Stimulated activated CD4-positive, alpha-beta T cell treated with anti-CD3 and anti-CD28 coated beads, TNF-alpha, amount 100 ng/mL, for 4 hours (primary cell): ENCODE data around the gene DYNLT3.
A peak's percentile ranks its signal among the peaks of the same experiment; 100 is the strongest.

Source experiments
- DNase-seq, 3 experiments: peaks; one replicate each; pipeline ENCODE4 v3.0.0-alpha.2; 2020; ENCODE audit warnings: low read depth in 3 of 3

The DYNLT3 gene, protein sequence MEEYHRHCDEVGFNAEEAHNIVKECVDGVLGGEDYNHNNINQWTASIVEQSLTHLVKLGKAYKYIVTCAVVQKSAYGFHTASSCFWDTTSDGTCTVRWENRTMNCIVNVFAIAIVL

DNA sequence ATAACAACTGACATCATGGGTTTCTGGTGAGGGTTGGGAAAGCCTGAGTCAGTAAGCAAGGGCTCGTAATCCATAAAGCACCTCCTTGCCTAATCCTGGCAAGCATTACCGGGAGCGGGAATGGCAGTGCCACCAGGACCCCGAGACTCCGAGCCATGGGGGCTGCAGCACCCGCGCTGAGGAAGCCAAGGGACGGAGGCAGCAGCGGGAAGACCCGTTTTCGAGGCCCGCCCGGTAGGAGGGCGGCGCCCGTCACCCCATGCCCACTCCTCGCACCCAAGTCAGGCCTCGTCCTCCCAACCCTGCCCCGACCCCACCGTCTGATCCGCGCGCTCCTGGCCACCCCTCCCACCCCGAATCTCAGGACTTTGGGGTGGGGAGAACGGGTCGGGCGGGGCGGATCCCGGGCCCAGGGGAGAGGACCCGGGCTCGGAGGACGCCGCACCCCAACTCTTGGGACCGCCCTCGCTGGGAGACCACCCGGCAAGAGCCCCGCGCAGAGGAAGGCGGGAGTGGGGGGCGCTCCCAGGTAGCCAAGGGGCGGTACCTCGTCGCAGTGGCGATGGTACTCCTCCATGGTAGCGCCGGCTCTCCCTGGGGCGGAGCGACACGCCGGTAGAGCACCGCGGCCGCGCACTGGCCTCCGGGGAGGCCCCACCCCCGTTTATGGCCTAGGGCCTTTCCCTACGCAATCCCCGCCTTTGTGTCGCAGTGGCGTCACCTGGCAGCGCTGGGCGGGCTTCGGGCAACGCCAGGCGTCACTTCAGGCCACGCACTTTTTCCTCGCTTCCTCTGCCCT lies at the start of gene DYNLT3:
Gene DYNLT3, minus strand, starts transcription at position 638 of the 799 bp plus-strand sequence. Its CDS starts 61 bp downstream, at position 577.
- DNase-seq = peak; percentile 38 to 50 (median 47)

DNA sequence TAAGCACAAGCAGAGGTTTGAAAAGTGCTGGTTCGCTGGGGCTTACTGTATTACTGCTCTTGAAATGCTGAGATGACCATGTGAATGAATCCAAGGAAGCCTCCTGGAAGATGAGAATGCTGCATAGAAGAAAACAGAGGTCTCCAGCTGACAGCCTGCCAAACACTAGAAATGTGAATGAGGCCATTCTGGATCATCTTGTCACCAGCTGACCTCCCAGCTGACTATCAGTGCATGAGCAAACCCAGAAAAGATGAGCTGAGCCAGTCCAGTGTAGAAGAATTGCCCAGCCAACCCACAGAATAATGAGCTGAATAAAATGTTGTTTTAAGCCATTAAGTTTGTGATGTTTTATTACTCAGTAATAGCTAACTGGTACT lies 49.1 kb upstream of the DYNLT3 start:
- DNase-seq = no peak

DNA sequence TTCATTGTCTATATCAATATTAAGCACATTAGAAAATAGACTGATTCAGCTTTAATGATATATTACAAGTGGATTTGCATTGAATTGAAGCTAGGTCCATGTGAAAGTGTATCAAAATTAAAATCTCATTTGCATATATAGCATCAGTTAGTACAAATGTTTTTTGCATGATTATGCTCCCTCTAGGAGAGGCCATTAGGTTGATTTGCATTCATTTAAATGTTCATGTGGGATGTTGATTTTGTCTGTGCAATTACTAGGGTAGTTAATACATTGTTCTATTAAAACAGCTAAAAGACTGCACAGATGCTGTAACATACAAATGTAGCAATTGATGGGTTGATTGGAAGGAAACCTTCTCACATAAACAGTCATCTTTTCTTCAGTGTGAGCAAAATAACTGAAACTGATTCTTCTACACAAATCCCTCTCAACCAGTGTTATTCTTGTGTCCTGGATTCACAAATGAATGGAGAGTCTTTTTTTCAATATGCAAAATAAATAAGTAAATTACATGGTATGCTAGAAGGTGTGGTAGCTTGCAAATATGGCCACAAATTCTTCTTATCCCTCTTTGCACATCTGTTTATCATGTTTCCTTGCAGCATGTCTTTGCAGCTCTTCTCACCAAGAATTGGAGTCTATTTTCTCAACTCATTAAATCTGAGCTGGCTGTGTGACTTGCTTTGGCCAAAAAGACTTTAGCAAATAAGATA lies 48.6 kb upstream of the DYNLT3 start:
- no peak for DNase-seq

DNA sequence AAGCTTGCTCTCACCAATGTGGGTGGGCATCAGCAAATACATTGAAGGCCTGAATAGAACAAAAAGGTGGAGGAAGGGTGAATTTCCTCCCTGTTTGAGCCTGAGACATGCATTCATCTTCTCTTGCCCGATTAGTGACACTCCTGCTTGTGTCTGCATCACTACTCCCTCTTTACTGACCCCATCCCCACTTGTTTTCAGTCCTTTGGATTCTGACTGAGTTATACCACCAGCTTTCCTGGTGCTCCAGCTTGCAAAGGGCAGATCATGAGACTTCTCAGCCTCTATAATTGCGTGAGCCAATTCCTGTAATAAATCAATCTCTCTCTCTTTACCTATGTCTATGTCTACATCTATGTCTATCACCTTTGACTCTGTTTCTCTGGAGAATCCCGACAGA lies 47.4 kb upstream of the DYNLT3 start:
- no peak for DNase-seq

DNA sequence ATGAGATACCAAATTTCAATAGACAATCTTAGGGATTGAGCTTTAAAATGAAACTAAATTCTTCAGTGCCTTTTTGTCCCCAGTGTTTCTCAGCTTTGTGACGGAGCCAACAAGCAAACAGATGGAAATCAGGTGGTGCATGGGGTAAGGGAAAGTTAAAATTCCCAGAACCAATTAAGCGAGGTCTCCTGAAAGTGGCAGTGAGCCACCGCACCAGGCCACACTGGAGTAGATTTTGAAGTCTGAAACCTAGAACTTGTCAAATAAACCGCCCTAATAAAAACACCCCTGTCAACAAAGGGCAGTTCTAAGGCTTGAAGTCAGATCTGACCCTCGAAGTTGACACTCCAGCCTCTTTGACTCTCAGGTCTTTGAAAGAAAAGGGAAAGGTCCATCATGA lies 40.6 kb upstream of the DYNLT3 start:
- DNase-seq = no peak

DNA sequence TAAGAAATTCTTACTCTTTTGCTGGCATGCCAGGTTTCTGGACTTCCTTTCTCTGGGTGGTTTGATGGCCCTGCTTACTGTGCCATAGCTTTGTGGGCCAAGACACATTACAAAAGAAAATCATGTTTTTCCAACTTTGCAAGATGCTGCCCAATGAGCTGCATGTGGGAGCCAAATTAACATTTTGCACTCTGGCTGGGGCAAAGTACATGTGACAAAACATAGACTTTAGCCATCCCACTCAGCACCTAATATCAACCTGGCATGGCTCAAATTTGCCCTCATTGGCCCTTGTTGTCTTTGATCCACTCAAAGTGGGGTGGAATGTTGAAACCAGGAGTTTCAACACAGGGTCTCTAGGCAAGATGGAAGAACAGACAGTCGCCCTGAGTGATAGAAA lies 40.0 kb upstream of the DYNLT3 start:
- no peak for DNase-seq

DNA sequence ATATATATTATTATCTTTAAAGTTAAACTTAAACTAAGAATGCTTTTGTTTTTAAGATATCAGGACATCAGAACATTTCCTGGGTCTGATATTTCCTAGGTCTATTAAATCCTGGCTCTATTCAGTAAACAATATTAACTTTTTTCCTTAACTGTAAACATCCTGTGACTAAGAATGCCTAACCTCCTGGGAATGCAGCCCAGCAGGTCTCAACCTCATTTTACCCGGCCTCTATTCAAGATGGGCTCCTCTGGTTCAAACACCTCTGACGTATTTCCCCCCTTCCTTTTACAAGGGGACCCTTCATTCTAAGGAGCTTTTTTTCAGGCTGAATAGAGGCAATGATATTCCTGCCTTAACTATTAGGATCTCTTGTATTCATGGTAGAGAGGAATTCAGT lies 35.8 kb upstream of the DYNLT3 start:
- no peak for DNase-seq

DNA sequence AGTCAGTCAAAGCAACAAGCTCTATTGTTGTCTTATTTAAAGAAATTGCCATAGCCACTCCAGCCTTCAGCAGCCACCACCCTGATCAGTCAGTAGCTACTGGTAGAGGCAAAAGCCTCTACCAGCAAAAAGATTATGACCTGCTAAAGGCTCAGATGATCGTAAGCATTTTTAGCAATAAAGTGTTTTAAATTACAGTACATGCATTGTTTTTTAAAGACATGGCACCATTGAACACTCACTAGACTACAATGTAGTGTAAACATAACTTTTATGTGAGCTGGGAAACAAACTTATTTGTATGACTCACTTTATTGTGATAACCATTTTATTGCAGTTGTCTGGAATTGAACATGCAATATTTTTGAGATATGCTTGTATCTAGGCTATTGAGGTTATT lies 32.3 kb upstream of the DYNLT3 start:
- DNase-seq = no peak

DNA sequence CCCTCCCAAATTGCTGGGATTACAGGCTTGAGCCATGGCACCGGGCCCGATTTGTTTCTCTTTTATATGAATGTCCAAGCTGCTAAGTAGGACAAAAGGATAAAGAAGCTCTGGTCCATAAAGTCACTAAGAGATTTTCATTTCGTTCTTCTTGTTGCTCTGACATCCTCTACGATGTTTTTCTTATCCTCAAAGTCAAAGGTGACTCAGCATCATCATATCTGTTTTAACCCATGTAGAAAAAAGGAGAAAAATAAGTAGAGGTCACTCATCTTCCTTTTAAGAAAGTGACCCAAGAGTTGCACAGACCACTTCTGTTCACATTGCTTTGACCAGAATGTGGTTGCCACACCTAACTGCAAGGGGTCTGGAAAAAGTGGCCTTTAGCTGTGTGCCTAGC lies 29.3 kb upstream of the DYNLT3 start:
- DNase-seq = no peak

DNA sequence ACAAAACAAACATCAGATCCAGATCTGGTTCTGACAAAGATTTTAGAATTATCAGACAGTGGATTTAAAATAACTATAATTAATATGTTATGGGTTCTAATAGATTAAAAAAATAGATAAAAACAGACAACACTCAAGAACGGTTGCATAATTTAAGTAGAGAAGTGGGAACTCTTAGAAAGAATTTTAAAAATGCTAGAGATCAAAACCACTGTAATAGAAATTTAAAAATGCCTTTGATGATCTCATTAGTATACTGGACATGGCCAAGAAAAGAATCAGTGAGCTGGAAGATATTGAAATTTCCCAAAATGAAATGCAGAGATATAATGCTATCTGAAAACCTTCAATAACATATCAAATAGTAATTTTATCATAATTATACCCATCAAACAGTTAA lies 28.3 kb upstream of the DYNLT3 start:
- no peak for DNase-seq

DNA sequence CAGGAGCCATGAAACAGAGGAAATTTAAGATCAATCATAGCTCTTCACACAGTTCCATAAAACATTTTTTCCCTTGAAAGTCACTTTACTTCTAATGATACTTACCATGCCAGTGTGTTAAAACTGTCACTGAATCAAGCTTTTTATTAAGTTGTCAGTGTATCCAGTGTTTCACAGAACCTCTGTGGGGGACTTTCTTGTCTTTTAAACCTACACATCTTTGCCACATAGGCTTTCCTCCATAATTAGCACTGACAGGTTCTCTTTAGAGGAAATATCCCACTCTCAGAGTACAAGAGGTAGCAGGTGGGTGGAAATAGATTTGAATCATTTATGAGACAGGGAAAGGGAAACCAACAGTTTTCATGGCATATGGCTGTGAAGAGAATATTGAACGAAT lies 25.8 kb upstream of the DYNLT3 start:
- no peak for DNase-seq

DNA sequence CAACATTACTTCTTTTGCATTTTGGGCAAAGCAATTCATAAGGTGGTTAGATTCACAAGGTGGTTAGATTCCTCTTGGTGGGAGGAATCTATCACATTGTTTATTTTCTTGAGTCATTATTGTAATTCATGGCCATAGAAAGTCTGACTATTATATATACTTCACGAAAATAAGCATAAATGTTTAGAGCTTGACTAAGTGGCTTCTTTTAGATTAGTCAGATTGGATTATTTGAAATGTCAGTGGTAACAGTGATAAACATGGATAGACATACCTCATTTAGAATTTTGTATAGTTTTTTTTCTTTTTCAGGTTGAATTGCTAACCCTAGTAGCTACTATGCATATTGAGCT lies 24.9 kb upstream of the DYNLT3 start:
- DNase-seq = no peak

DNA sequence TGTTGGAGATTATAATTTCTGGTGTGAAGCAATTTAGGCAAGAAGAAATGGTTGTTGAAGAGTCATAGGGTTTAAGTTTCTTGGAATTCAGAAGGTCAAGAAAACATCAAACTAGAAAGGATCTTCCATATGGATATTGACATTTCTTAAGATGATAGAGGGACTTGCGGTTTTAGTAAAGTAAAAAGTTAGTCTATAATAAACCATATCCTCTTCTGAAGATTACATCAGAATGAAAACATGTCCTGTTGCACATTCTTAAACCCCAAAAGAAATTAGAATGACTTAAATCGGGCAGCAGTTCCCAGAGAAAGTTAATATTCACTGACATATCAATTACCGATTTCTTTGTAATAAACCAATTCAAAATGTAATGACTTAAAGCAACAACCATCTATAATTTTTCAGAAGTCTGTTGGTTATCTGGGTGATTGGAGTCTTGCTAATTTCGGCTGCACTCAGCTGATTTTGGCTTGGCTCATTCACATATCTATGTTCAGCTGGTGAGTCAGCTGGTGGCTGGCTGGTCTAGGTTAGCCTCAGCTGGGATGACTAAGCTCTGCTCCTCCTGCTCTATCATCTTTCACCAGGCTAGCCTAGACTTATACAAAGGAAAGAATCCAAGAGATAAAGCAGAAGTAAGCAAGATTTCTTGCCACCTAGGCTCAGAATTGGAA lies 24.4 kb upstream of the DYNLT3 start:
- no peak for DNase-seq

DNA sequence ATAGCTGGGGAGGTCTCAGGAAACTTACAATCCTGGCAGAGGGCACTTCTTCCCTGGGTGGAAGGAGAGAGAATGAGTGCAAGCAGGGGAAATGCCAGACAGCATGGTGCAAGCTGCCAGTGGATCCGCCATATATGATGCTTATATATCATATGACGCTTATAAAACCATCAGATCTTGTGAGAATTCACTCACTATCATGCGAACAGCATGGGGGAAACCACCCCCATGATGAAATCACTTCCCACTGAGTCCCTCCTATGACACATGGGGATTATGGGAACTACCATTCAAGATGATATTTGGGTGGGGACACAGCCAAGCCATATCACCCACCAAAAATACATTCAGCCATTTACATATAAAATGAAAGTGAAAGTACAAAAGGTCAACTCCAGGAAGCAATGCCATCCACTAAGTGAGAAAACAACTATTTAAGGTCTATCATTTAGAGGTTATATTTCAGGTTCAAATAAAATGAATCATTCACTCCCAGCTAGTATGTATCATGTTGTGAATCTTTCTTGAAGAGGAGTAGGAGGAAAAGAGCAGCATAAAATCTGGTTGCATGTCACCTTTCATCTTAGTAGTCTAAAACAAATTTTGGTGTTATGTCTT lies 20.3 kb upstream of the DYNLT3 start:
- DNase-seq = no peak

DNA sequence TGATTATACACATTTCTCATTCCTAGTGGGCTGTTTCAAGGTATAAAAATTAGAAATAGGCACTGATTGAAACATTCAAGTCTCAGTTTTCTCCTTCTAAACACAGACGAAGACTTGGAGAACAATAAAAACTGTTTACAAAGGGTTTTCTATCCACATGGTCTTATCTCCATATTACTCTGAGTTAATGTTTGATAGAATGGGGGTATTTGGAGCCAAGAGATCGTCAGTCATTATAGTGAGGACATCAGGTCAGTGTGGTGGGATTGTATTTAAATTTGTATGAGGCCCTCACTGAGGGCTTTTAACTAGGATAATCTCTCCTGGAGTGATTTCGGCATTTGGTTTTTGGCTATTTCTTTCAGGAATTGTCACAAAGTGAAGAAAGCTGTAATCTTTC lies 16.4 kb upstream of the DYNLT3 start:
- DNase-seq = no peak

DNA sequence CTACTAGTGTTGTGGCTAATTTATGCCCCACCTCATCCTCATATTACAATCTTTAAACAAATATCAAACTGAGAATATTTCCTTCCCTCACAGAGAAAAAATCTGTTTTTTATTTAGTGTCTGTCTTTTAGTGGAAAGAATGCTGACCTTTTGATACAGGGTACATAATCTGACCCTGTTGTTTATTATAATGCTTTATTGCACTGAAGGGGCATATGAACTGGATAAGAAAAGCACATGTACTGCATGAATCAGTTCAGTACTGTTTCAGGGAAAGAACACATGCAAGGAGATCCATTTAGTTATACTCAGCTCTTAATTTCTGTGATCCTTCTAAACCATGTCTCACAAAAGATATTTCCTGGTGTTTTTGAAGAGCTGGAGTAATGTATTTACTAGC lies 15.5 kb upstream of the DYNLT3 start:
- DNase-seq = no peak

DNA sequence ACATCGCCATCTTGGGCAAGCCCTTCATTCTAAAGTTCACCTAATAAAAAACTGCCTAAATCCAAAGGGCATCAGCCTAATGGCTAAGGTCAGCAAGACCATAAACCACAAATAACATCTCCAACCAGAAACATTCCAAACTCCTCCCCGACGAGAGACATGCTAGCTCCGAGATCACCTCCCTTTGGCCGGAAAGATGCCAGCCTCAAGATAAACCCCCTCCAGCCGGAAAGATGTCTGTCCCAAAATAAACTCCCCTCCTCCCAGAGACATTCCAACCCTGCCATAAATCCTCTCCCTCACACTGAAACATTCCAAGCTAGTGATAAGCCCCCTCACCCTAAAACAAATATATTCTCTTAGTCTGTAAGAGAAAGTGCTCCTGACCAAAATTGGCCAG lies 13.3 kb upstream of the DYNLT3 start:
- no peak for DNase-seq

DNA sequence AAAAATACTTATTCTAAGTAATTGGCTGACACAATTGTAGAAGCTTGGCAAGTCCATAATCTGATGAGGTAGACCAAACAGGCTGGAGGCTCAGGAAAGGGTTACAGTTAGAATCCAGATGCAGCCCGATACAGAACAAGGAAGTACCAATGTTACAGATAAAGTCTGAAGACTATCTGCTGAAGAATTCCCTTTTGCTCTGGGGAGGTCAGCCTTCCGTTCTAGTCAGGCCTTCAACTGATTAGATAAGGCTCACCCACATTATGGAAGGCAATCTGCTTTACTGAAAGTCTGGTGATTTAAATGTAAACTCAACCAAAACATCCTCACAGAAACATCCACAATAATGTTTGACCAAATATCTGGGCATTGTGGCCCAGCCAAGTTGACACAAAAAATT lies 7.4 kb upstream of the DYNLT3 start:
- DNase-seq = no peak

DNA sequence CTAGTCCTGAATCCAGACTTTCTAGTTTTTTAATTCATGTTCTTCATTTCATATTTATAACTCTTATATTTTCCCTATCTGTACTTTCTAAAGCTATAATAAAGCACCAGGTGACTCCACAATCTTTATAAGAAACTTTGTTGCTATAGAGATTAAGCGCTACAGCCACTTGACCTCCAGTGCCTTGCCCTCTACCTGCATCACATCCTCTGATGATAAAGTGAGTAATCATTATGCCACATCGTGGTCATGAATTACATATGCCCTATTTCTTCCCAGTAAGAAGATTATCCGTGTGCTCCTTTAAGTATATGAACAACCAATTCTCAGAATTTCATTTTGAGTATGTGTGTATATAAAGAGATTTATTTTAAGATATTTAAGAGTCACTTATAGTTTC lies 6.8 kb upstream of the DYNLT3 start:
- no peak for DNase-seq

DNA sequence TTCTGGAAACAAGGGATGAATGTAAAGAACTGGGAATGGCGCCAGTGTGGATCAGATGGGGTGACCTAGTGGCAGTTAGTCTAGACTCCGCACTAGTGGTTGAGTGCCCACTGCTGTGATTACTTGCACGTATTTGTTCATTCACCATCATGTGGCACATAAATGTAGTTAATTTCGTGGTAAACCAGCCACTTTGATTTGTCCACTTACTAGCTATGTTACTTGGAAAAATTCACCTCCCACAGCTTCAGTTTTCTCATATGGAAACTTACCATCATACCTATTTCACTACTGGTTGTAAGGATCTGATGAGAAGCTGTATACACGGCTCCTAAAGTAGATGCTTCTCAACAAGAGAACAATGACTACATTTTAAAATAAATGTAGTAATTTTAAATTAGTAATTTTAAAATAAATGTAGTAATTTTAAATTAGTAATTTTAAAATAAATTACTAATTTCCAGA lies 394 bp upstream of the DYNLT3 start:
- DNase-seq = no peak

DNA sequence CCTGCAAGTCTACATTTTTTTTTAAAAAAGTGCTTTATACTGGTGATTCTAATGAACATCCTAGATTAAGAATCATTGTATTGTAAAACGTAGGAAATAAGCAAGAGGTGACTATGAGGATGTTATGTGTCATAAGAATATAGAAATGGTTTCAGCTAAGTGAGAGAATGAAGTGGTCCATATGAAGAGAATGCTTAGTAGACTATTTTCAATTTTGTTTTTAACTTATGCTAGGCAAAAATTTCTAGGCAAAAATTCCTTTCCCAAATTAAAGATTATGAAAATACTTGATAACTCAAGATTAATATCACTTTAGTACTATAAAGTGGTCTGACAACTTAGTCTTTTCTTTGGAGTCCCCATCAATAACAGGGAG lies 825 bp downstream of the DYNLT3 start:
- DNase-seq = no peak

DNA sequence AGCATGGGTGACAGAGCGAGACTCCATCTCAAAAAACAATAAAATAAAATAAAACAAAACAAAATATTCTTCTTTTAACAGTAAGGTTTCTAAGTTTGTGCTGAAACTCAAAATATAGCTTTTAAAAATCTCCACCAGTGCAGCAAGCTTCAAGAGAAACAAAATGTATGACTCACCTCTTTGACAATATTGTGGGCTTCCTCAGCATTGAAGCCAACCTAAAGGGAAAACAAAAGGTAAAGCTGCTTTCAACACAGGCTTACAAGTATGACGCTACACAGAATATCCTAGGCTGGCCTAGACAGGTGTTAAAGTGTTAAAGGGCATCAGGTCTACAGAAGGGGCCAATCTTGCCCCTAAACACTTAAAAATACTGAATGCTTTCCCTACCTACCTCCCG lies 1.2 kb downstream of the DYNLT3 start:
- no peak for DNase-seq
